HCT116 (cell line): ENCODE measurements around the gene GABPA. TPM values are rescaled to one million over a fixed set of nuclear protein-coding genes. Genes with fewer than 3 reads are reported as not detected.

Source experiments
- ATAC-seq: fragments of 200-7000 bp; cut with Tn5 transposase; 2 replicates; pipeline ENCODE4 v1.9.1; 2020; ENCODE audit warnings: mild to moderate bottlenecking, moderate library complexity
- BruUV-seq: library from RNA; stranded (reverse); fragments of 400-500 nt; replicated peaks from 2 replicates; lab custom pipeline; 2021; lab: Mats Ljungman, UMichigan
- CTCF ChIA-PET: fragments of 300-600 bp; sonication (Branson Sonifier 250); formaldehyde crosslinking; loops from one replicate; lab custom pipeline; 2021; ENCODE audit warnings: antibody characterized with exemption; lab: Charles Lee
- POLR2A ChIA-PET: fragments of 300-600, 350-600 bp; sonication (Branson Sonifier 250); formaldehyde crosslinking; loops from one replicate; lab custom pipeline; 2021; ENCODE audit warnings: antibody characterized with exemption; lab: Charles Lee
- RAD21 ChIA-PET, 2 experiments: fragments of 300-600 bp; sonication (Branson Sonifier 250); formaldehyde crosslinking; loops; one replicate each; lab custom pipeline; 2023; ENCODE audit warnings: low total read pairs in 2 of 2; ENCODE audit not compliant: uncharacterized antibody in 2 of 2, unreplicated experiment in 2 of 2, low non-redundant PET in 1 of 2; lab: Charles Lee
- DNase-seq: peaks from one replicate; pipeline ENCODE4 v3.0.0-alpha.2; 2010; ENCODE audit warnings: low read depth, low spot score
- H2AFZ ChIP-seq: fragments of 200-600 bp; shearing (Covaris generic), sonication (generic); 2 replicates; pipeline ENCODE4 v1.6.1; 2017; ENCODE audit warnings: low read depth, mixed run types, mixed read lengths, antibody characterized with exemption, low read length; ENCODE audit not compliant: poor library complexity, severe bottlenecking
- H3K27ac ChIP-seq: 2 replicates; pipeline ENCODE4 v1.5.1; 2012; ENCODE audit warnings: low read depth, low read length
- H3K27me3 ChIP-seq: fragments of 200-600 bp; sonication (generic); 2 replicates; pipeline ENCODE4 v1.6.1; 2016; ENCODE audit warnings: mixed run types, low read length, mixed read lengths; ENCODE audit not compliant: insufficient read depth
- H3K36me3 ChIP-seq, 2 experiments: fragments of 200-500 bp in 1 of 2; fragments of 200-600 bp in 1 of 2; sonication (Bioruptor generic) in 1 of 2; sonication (generic) in 1 of 2; 2 replicates each; pipeline versions ENCODE4 v1.5.1 to v1.6.1; 2014 to 2016; ENCODE audit warnings: low read length in 2 of 2, inconsistent platforms in 1 of 2, mixed read lengths in 1 of 2, mixed run types in 1 of 2; ENCODE audit not compliant: insufficient read depth in 2 of 2, control insufficient read depth in 1 of 2
- H3K4me1 ChIP-seq, 2 experiments: fragments of 200-600 bp in 1 of 2; sonication (generic) in 1 of 2; 2 replicates each; pipeline versions ENCODE4 v1.5.1 to v1.6.1; 2012 to 2017; ENCODE audit warnings: low read length in 2 of 2, inconsistent platforms in 1 of 2, mild to moderate bottlenecking in 1 of 2, mixed read lengths in 1 of 2, mixed run types in 1 of 2, moderate library complexity in 1 of 2; ENCODE audit not compliant: insufficient read depth in 2 of 2, control insufficient read depth in 1 of 2
- H3K4me2 ChIP-seq: fragments of 200-600 bp; sonication (generic); 2 replicates; pipeline ENCODE4 v1.6.1; 2017; ENCODE audit warnings: mixed run types, low read length, mixed read lengths
- H3K4me3 ChIP-seq, 2 experiments: fragments of 200-600 bp in 1 of 2; sonication (generic) in 1 of 2; replicated peaks in 1 of 2; 2 replicates each; pipeline ENCODE4 v1.5.1; 2011 to 2016; ENCODE audit warnings: low read length in 2 of 2, control low read depth in 1 of 2, low read depth in 1 of 2, mild to moderate bottlenecking in 1 of 2, mixed read lengths in 1 of 2, mixed run types in 1 of 2
- H3K79me2 ChIP-seq: fragments of 200-600 bp; sonication (generic); 2 replicates; pipeline ENCODE4 v1.6.1; 2017; ENCODE audit warnings: mild to moderate bottlenecking, mixed run types, low read length, moderate library complexity, mixed read lengths; ENCODE audit not compliant: insufficient read depth
- H3K9ac ChIP-seq: fragments of 200-600 bp; sonication (generic); 2 replicates; pipeline ENCODE4 v1.6.1; 2016; ENCODE audit warnings: low read length, mixed read lengths
- H3K9me2 ChIP-seq: fragments of 200-600 bp; sonication (generic), shearing (Covaris generic); 2 replicates; pipeline ENCODE4 v1.6.1; 2017; ENCODE audit warnings: mixed run types, mild to moderate bottlenecking, moderate library complexity; ENCODE audit not compliant: insufficient read depth
- H3K9me3 ChIP-seq, 2 experiments: fragments of 200-500 bp in 1 of 2; fragments of 200-600 bp in 1 of 2; sonication (Bioruptor generic) in 1 of 2; sonication (generic) in 1 of 2; 2 replicates each; pipeline ENCODE4 v1.6.1; 2014 to 2017; ENCODE audit warnings: low read length in 2 of 2, mixed read lengths in 2 of 2, inconsistent platforms in 1 of 2, low read depth in 1 of 2, mild to moderate bottlenecking in 1 of 2, mixed run types in 1 of 2, moderate library complexity in 1 of 2; ENCODE audit not compliant: control insufficient read depth in 1 of 2, insufficient read depth in 1 of 2
- H4K20me1 ChIP-seq: fragments of 200-600 bp; sonication (generic), shearing (Covaris generic); 2 replicates; pipeline ENCODE4 v1.6.1; 2017; ENCODE audit warnings: mixed run types, mild to moderate bottlenecking, moderate library complexity; ENCODE audit not compliant: insufficient read depth
- CBX3 ChIP-seq: IDR thresholded peaks from 2 replicates; pipeline ENCODE4 v1.6.1; 2012; ENCODE audit warnings: low read depth
- CEBPB ChIP-seq: IDR thresholded peaks from 2 replicates; pipeline ENCODE4 v1.6.1; 2012; ENCODE audit warnings: low read depth
- EGR1 ChIP-seq: IDR thresholded peaks from 2 replicates; pipeline ENCODE4 v1.6.1; 2012; ENCODE audit warnings: low read depth
- EZH2 ChIP-seq: fragments of 200-600 bp; sonication (generic); IDR thresholded peaks from 2 replicates; pipeline ENCODE4 v1.6.1; 2017; ENCODE audit warnings: antibody characterized with exemption, mixed run types
- EZH2phosphoT487 ChIP-seq: fragments of 200-600 bp; IDR thresholded peaks from 2 replicates; pipeline ENCODE4 v1.6.1; 2018; ENCODE audit warnings: antibody characterized with exemption, borderline replicate concordance
- FOSL1 ChIP-seq: IDR thresholded peaks from 2 replicates; pipeline ENCODE4 v1.6.1; 2012; ENCODE audit warnings: low read depth
- JUND ChIP-seq: IDR thresholded peaks from 2 replicates; pipeline ENCODE4 v1.6.1; 2012
- POLR2A ChIP-seq: IDR thresholded peaks from 2 replicates; pipeline ENCODE4 v1.7.0; 2011; ENCODE audit warnings: borderline replicate concordance; ENCODE audit not compliant: insufficient read depth, insufficient read length; ENCODE audit errors: extremely low read depth
- SP1 ChIP-seq: IDR thresholded peaks from 2 replicates; pipeline ENCODE4 v1.6.1; 2012; ENCODE audit warnings: low read depth
- SRF ChIP-seq: IDR thresholded peaks from 2 replicates; pipeline ENCODE4 v1.6.1; 2012; ENCODE audit warnings: low read depth
- TCF7L2 ChIP-seq: IDR thresholded peaks from 2 replicates; pipeline ENCODE4 v1.7.0; 2011; ENCODE audit warnings: borderline replicate concordance, inconsistent platforms; ENCODE audit not compliant: insufficient read depth, insufficient read length; ENCODE audit errors: extremely low read depth
- YY1 ChIP-seq: IDR thresholded peaks from 2 replicates; pipeline ENCODE4 v1.6.1; 2011; ENCODE audit warnings: low read length, low read depth, moderate library complexity, mild to moderate bottlenecking; ENCODE audit not compliant: insufficient replicate concordance; ENCODE audit errors: extremely low read depth
- ZFX ChIP-seq: fragments of 450-650 bp; IDR thresholded peaks from 2 replicates; pipeline ENCODE4 v1.6.1; 2017
- ZNF274 ChIP-seq: fragments of 200-500 bp; sonication (Bioruptor generic); IDR thresholded peaks from 2 replicates; pipeline ENCODE4 v1.6.1; 2014; ENCODE audit warnings: mild to moderate bottlenecking, low read depth, low read length, inconsistent platforms
- intact Hi-C: fragments of 100-400 bp; cut with micrococcal nuclease; formaldehyde crosslinking; loops from 2 replicates; pipeline ENCODE4 v1.10.0; 2022
- total RNA-seq: library from RNA; stranded (reverse); gene quantifications from one replicate; pipeline ENCODE4 v1.2.1, GENCODE V29; 2021; ENCODE audit not compliant: unreplicated experiment
- TF ChIP-seq, protein P1 (sequence below): IDR thresholded peaks from 2 replicates; pipeline ENCODE4 v1.6.1; 2012
- TF ChIP-seq, protein P2 (sequence below): IDR thresholded peaks from 2 replicates; pipeline ENCODE4 v1.6.1; 2012
- TF ChIP-seq, protein P3 (sequence below): IDR thresholded peaks from 2 replicates; pipeline ENCODE4 v1.6.1; 2011; ENCODE audit warnings: mild to moderate bottlenecking, low read length, moderate library complexity; ENCODE audit not compliant: insufficient replicate concordance; ENCODE audit errors: extremely low read depth

The GABPA gene
- total RNA-seq, 1 experiment from 2014 or later = 23.6 TPM

DNA sequence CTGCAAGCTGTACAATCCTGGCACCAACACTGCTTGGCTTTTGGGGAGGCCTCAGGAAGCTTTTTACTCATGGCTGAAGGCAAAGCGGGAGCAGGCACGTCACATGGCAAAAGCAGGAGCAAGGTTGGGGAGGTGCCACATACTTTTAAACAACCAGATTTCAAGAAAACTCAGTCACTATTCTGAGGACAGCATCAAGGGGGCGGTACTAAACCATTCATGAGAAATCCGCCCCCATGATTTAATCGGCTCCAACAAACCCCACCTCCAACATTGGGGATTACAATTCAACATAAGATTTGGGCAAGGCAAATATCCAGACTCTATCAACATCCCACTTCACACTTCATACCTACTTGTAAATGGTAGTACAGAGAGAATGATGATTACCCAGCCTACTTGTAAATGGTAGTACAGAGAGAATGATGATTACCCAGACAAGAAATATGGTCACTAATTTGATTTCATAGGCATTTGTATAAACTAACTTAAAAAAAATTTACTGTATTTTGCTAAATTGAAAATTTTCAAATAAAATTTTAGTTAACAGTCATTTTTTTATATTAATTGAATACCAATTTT is 25.0 kb upstream of the GABPA start:
- Histone ChIP-seq H3K27ac (no peak overlapping the region), H3K9me3 (no peaks in the 10 kb centered on the region), H2AFZ (no peak overlapping the region), H3K4me3 (no peak overlapping the region), H3K9ac (no peak overlapping the region), H3K79me2 (no peaks in the 10 kb centered on the region), H3K36me3 (no peaks in the 10 kb centered on the region), H3K4me2 (no peak overlapping the region), H4K20me1 (no peaks in the 10 kb centered on the region), H3K9me2 (no peaks in the 10 kb centered on the region), H3K4me1 (no peaks in the 10 kb centered on the region), H3K27me3 (no peaks in the 10 kb centered on the region)
- no peak for DNase-seq
- intact Hi-C loops = no loop called here
- no TSS peak for BruUV-seq
- TF ChIP-seq EGR1 = no peak
- TF ChIP-seq, protein P1, sequence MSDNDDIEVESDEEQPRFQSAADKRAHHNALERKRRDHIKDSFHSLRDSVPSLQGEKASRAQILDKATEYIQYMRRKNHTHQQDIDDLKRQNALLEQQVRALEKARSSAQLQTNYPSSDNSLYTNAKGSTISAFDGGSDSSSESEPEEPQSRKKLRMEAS = no peak
- TF ChIP-seq CBX3 = no peak
- no peak for TF ChIP-seq YY1
- TF ChIP-seq EZH2phosphoT487 = no peak
- TF ChIP-seq CEBPB = no peak
- TF ChIP-seq EZH2 = no peak
- no peak for TF ChIP-seq FOSL1
- TF ChIP-seq ZNF274 = no peak
- TF ChIP-seq SRF = no peak
- ChIA-PET RAD21 (no interaction called here), POLR2A (no interaction called here), CTCF (interaction anchor here (0.6 kb wide), 1 partner anchor 47 kb away, joined by 3 read pairs; no protein-coding TSS in a partner anchor)
- ATAC-seq = no peak

DNA sequence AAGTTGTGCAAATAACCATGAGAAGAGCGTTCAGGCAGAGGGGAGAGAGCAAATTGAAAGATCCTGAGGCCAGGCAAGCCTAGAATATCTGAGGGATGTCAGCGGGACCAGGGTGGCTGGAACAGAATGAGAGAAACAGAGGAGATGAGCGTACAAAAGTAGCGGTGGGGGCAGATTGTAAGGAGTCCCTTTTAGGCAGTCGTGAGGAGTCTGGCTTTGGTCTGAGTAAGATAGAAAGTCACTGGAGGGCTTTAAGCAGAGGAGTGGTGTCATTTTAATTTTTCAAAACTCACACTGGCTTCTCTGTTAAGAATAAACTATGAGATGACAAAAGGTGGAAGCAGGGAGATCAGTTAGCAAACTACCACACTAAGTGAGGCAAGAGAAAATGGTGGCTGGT is 24.2 kb upstream of the GABPA start:
- Histone ChIP-seq H3K4me2 (no peak overlapping the region), H3K9me3 (no peaks in the 10 kb centered on the region), H3K27me3 (no peaks in the 10 kb centered on the region), H4K20me1 (no peaks in the 10 kb centered on the region), H3K79me2 (no peaks in the 10 kb centered on the region), H3K36me3 (no peaks in the 10 kb centered on the region), H3K9me2 (no peaks in the 10 kb centered on the region), H3K4me3 (no peak overlapping the region), H3K9ac (no peak overlapping the region), H2AFZ (no peak overlapping the region), H3K27ac (no peak overlapping the region), H3K4me1 (no peaks in the 10 kb centered on the region)
- CTCF ChIA-PET = no interaction called here
- RAD21 ChIA-PET = no interaction called here
- POLR2A ChIA-PET = no interaction called here
- intact Hi-C loops = no loop called here
- no TSS peak for BruUV-seq
- ATAC-seq (no peak), DNase-seq (no peak)
- TF ChIP-seq EZH2 (no peak), ZFX (no peak), POLR2A (no peak), SP1 (no peak), TCF7L2 (no peak), EGR1 (no peak), JUND (no peak)
- TF ChIP-seq, protein P2, sequence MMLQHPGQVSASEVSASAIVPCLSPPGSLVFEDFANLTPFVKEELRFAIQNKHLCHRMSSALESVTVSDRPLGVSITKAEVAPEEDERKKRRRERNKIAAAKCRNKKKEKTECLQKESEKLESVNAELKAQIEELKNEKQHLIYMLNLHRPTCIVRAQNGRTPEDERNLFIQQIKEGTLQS = no peak
- TF ChIP-seq, protein P3, sequence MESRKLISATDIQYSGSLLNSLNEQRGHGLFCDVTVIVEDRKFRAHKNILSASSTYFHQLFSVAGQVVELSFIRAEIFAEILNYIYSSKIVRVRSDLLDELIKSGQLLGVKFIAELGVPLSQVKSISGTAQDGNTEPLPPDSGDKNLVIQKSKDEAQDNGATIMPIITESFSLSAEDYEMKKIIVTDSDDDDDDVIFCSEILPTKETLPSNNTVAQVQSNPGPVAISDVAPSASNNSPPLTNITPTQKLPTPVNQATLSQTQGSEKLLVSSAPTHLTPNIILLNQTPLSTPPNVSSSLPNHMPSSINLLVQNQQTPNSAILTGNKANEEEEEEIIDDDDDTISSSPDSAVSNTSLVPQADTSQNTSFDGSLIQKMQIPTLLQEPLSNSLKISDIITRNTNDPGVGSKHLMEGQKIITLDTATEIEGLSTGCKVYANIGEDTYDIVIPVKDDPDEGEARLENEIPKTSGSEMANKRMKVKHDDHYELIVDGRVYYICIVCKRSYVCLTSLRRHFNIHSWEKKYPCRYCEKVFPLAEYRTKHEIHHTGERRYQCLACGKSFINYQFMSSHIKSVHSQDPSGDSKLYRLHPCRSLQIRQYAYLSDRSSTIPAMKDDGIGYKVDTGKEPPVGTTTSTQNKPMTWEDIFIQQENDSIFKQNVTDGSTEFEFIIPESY = no peak
